ENCODE data around the gene USP25.
"Not testable (repeated sequence)": the region's sequence is repeated elsewhere in the genome, so short reads cannot be mapped to it uniquely, and the experiment has no call there.

USP25 gene

DNA sequence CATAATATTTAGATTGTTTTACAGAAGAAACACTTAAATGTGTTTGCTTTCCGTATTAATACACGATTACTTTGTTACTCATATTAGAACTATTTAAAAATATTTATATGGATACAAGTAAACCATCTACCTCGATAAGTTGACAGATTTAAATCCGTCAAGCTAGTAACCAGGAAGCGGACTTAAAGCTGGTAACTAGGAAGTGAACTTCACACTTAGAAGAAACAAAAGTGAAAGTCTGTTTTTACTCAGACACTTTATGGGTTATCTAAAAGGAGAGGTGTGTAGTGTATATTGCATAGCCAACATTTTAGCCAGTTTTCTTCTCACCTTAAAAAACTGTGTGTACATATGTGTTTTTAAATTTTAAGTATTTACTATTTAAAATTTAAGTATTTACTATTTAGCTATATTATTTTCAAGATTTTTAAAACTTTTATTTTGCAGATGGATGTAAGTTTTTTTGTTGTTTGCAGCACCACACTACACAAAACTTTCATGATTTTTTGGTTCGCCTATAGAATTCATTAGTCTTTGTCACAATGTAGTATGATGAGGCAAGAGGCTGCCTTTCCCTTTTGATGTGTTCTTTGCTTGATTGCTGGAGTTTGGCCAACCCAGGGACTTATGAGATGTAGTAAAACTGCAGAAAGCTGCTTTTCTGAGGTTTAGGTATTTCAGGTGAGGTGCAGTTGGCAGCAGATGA lies 2.7 kb downstream of the USP25 start:
- no peak for DNase-seq

DNA sequence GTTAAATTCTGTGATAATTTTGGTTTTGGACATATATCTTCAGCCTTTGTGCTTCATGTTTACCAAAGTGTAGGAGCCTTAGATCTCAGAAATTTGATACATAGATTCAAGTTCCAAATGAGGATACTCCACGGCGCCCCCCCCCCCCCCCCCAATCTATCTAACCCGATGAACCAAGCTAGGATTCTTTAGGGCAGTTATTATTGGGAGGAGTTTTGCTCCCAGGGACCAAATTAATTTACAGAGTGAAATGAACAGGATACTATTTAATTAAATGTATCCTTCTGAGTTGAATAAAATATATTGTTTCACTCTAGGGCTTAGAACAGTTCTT lies 3.2 kb downstream of the USP25 start:
- no peak for DNase-seq

DNA sequence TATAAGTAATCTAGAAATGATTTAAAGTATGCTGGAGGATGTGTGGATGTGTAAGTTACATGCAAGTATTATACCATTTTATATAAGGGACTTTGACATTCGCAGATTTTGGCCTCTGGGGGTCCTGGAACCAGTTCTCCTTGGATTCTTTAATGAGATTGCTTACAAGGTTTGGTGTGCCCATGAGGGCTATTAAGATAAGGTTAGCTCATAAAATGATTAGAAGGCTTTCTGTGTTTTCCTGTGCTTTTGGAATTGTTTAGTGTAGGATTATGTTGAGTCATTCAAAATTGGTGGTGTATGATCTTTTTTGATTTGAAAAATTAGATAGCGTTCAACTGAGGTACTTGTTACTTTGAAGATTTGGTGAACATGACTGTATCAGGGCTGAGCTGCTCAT lies 5.6 kb downstream of the USP25 start:
- DNase-seq = no peak

DNA sequence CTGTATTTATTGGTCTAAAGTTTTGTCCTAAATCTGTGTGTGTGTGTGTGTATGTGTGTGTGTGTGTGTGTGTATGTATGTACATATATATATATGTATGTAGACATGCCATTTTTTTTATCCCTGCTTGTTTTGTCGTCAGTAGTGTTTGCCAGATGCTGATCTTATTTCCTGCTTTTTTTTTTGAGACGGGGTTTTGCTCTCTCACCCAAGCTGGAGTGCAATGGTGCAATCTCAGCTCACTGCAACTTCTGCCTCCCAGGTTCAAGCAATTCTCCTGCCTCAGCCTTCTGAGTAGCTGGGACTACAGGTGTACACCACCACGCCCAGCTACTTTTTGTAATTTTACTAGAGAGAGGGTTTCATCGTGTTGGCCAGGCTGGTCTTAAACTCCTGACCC lies 6.1 kb downstream of the USP25 start:
- not testable (repeated sequence) for DNase-seq

DNA sequence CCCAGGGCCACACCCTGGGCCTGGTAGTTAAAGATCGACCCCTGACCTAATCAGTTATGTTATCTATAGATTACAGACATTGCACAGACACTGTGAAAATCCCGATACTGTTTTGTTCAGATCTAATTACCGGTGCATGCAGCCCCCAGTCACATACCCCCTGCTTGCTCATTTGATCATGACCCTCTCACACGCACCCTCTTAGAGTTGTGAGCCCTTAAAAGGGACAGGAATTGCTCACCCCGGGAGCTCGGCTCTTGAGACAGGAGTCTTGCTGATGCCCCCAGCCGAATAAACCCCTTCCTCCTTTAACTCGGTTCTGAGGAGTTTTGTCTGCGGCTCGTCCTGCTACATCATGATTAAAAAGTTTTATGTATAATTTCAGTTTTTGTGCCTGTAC lies 9.0 kb downstream of the USP25 start:
- DNase-seq = not testable (repeated sequence)

DNA sequence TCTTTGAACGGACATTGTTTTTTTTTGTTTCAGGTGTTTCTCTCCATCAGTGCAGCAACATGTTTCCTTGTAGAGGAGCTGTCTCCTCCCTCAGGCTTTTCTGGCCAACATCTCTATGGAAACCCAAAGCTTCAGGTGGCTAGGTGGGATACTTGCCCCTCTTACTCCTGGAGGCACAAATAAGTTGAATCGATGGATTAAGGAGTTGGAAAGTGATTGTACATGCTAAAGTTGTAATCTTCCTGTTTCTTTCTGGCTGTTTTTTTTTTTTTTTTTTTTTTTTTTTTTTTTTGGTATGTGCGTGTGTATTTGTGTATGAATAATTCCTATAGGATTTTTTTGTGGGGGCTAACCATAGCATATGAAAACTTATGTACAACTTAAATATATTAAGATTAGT lies 10.6 kb downstream of the USP25 start:
- no peak for DNase-seq

DNA sequence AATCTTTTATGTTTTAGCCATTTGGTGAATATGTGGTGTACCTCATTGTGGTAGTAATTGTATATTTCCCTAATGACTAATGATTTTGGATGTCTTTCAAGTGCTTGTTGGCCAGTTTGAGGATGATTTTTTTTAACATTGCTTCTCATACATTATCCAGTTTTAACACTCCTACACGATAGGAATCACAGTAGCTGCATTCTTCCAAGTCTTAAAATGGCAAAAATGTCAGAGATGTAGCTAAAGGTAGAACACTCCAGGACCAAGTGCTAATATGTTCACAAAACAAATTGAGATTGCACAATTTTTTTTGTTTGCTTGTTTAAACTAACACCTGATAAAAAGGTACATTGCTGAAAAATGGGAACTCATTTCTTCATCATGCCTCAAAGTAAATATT lies 11.7 kb downstream of the USP25 start:
- no peak for DNase-seq

DNA sequence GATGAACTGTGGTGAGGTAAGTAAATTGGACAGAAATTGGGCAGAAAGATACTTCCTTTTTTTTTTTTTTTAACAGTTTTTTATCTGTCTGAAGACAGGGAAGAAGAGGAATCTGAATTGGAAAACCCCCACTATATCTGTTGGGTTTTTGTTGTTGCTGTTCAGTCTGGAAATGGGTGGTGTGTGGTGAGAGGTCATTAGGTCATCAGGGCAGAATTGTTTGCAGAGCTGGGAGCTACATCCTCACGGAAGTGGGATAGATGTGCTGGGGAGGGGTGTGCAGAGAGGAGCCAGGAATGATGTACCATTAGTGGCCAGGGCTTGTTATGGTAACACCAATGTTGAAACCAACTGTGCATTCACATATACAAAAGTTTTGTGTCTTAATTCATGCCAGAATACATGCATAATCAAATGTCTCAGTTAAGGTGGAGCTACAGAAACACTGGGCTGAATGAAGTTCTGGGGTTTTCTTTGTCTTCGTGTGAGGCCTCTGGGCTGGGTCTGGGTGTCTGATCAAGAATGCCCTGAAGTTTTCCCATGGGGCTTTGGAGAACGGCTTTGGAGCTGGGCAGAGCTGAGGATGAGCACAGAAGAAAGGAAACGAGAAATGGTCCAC lies 12.4 kb downstream of the USP25 start:
- no peak for DNase-seq

DNA sequence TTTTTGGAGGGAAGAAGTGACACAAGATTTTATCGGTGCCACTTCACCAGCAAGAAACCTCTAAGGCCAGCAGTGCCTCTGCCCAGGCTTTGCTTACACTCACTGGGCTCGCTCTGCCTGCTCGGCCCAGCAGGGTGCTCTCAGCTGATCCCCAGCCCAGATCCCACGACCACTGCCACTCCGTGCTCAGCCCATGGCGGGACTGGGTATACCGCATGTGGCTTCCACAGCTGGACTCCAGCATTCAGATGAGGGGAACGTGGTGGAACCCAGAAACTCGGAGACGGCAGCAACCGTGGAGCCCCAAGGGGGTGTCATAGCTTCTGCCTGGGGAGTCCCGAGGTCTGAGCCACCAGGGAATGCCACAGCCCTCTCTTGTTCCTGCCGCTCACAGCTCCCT lies 12.9 kb downstream of the USP25 start:
- DNase-seq = no peak

DNA sequence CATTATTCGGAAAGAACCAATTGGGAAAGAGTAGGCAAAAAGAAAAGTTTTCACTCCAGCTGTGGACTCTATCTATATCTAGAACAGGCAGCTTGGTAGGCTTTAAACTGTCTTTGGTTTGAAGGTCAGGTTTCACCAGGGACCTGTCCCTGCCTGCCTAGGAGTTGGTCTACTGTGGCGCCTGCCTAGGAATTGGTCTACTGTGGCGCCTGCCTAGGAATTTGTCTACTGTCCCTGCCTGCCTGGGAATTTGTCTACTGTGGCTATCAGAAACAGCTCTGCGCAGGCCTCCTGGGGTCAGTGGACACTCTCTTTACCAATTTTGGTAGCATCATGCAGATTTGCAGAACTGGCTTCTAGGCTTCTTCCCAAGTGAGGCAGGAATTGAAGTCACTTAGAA lies 13.8 kb downstream of the USP25 start:
- DNase-seq = no peak

DNA sequence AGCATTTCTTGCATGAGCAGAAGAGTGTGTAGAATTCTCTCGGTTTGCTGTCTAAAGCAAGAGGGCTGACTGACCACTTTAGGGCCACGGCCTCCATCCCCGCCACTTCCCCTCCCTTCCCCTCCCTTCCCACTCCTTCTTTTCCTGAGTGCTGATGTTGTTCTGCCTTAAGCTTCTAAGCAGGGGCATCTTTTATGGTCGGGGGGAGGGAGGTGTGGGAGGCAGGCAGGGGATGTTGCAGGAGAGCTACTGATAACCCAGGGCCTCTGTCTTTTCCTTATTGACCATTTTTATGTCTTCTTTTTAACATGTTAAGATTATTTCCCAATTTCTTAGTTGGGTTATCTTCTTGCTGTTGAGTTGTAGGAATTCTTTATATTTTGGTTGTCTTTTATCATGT lies 15.1 kb downstream of the USP25 start:
- DNase-seq = no peak

DNA sequence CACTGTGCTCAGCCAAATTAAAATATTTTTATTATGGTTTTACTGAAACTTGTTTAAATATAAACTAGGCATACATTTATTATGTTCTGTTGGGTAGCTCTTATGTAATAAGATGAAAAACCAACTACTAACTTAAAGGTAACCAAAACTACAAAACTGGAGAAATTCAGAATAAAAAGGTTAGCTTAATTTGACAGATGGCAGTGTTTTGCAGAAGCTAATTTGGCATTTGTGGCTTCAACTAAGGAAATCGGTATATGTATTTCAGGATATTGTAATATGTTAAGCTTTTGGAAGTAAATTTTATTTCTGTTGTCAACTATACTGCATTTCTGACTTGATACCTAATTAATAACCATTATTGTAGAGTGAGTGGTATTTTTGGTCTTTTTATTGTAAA lies 18.8 kb downstream of the USP25 start:
- no peak for DNase-seq

DNA sequence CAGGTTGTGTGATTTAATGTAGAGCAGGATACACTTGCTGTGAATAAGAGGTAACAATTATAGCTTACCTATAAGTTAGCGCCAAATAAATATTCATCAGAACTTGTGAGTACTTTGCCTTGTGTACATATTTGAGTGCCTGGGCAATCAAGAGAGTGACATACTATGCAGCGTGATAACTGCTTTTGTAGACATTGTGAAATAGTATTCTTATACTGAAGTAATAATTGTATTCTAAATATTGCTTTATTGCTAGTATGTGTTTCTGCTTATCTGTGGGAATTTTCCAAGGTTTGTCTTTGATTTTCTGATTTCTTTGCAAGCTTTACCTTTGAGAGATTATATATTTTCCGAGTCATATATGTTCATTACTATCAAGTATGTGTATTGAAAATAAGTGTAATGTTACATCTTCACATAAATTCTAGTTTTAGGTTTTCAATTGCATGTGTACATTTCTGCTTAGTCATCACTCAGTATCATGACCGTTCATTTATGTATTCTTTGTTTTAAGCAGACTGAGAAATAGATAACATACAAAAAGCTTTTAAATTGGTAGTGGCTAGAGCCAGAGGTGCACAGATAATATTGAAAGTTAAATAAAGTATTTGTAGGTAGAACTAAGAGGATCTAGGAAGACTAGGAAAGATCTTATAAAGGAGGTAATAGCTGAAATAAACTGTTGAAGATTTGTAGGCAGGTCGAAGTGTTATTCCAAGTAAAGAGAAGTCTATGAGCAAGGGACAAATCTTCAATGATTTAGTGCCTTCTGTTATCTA lies 19.5 kb downstream of the USP25 start:
- no peak for DNase-seq

DNA sequence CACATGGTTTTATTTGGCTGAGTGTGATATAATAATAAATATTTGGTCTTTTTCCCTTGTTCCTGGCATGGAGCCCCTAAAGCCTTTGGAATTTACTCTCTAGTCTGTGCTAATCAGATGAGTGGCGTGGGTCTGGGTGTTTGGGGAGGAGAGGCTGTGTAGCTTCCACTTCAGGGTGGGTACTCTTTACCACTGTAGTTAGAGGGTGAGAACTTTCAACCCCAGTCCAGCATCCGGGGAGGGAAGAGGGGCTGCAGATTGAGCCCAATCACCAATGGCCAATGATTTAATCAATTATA lies 20.0 kb downstream of the USP25 start:
- no peak for DNase-seq

DNA sequence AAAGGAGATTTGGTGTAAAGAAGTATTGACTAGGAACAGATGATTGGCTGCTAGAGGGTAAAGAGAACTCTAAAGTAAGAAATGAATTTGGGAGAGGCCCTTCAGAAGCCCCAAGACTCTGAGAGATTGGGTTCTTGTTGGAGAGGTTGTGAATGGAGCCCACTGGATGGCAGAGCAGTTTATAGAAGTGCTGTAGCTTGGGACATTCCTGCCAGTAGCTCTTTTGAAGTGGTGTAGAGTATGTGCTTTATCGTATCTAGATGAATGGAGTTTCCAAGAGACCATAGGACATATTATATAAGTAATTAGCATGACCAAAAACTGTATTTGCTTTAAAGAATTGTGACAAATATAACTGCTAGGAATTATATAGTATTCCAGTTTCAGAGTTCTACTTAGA lies 21.3 kb downstream of the USP25 start:
- DNase-seq = no peak

DNA sequence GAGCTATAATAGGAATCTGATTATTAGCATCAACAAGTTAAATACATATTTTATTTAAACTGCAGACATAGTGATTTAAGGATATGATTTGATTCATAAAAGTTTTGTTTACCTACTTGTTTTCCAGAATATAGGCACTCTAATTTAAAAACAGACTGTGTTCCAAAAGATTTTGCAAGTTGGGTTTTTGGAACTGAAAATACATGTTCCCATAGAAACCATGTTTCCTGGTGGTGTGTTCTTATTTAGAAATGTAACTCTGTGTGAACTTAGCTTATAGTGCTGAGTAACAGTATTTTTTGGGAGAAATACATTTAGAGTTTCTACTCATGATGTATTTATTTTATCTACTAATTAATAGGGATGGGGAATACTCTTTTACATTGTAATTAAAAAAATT lies 21.8 kb downstream of the USP25 start:
- no peak for DNase-seq

DNA sequence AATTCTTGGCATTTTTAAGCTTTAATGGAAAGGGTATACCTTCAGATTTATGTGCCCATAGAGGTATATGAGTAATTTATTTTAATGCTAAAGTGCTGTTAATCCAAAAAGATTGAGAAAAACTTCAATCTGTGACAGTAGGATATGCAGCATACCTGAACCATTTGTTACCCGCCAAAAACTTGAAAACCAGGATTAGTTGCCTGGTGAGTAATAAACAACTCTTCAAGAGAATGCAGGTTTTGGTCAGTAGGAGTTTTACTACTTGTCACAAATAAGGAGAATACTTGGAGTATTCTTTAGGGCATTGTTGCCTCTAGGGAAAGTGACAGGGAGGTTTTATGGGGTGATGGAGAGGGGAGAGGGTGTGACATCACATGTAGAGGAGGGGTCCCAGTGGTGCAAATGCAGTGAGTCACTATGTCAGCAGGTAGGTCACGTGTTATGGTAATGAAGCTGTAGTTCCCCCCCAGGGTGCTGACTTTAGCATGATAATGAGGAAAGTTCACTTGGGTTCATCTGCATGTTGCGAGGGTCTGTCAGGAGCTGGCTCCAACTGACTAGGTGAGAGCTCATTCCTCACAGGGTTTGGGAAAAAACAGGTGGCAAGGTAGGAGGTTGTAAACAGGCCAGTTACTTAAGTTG lies 23.1 kb downstream of the USP25 start:
- DNase-seq = no peak

DNA sequence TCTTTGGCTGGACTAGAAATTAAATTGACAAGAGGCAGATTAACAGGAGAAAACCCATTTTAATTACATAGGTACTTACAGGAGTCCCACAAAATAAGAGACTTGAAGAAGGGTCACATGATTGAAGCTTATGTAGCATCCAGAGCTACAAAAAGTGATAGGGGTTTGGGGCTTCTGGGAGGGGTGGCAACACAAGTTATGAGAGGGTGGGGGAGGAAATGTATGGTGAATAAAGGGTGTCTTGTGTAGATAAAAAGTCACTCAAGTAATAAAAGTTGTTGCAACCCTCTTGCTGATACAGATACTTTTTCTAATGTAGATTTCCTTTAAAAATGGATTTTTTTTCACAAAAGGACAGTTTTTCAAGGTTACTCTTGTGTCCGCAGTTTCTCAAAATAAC lies 24.0 kb downstream of the USP25 start:
- DNase-seq = no peak

DNA sequence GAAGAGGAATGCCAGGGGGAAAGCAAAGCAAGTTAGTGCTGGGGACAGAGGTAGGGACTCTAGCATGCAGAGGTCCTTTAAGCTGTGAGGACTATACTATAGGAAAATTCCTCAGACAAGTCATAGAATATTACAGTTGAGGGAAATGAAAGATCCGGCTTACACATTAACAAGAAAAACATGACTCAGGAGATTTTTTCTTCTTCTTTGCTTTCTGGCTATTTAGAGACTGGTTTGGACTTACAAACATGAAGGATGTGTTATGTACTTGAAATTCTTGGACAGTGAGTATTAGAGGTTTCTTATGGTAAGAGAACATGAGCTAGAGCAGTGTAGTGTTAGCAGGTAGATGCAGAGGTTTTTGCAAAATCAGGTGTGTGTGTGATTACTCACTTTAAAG lies 24.9 kb downstream of the USP25 start:
- DNase-seq = no peak

DNA sequence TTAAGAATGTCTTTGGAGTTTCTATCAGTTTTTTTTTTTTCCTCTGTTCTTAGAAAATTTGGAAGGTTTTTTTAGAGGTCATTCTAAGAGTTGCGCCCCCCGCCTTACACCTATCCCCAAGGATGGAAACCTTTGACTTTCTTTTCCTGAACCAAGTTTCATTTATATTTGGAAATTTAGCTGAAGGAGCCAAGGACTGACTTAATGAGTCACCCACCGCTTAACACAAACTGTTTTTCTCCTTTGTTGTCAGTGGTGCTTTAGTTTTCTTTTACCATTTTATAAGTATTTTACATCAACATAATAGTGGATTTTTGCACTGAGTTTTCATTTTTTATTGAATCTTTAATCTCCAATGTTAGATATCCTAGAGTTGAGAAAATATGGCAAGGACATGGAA lies 25.3 kb downstream of the USP25 start:
- DNase-seq = no peak

DNA sequence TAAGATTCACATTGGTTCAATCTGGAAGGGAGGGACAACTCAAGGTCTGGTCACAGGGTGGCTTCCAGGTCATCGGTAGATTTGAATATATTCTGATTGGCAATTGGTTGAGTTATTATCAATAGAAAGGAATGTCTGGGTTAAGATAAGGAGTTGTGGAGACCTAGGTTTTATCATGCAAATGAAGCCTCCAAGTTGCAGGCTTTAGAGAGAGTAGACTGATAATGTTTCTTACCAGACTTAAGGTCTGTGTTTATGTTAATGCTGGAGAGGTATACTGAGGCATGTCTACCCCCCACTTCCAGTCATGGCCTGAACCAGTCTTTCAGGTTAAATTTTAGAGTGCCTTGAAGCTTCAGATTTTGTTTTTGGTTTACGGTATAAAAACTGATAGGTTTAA lies 29.7 kb downstream of the USP25 start:
- no peak for DNase-seq

DNA sequence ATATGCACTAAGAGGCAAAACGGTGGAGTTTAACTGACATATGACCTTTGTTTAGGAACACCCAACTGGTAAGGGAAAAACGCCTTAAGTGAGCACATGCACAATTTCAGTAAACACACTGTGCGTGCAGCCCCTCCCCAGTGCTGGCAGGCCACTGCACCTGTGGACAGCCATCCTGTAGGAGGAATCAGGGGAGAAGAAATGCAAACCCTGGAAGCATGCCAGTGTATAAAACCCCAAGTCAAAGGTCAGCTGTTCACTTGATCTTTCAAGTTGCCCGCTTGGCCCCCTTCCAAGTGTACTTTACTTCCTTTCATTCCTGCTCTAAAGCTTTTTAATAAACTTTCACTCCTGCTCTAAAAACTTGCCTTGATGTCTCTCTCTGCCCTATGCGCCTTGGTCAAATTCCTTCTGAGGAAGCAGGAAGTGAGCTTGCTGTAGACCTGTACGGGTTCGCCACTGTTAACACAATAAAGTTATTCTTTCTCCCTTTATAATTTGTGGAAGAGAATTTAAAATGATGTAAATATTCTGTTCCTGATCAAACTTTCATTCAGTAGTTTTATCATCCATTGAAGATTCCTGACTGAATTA lies 31.8 kb downstream of the USP25 start:
- DNase-seq = no peak

DNA sequence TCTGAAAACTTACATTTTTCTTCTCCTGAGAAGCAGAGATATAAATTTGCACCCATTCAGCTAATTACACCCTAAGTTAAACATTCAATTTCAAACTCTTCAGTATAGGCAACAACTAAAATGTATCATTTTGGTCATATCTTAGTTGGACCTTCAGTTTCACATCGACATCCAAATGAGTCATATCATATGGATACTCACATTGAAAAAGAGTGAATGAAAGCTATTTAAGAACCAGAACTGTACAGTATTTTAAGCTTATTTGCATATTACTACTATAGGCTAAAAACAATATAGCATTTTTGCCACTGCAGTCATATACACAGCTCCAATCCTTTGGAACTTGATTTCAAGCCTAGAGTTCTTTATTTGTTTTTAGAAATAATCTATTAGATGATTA lies 33.6 kb downstream of the USP25 start:
- DNase-seq = no peak

DNA sequence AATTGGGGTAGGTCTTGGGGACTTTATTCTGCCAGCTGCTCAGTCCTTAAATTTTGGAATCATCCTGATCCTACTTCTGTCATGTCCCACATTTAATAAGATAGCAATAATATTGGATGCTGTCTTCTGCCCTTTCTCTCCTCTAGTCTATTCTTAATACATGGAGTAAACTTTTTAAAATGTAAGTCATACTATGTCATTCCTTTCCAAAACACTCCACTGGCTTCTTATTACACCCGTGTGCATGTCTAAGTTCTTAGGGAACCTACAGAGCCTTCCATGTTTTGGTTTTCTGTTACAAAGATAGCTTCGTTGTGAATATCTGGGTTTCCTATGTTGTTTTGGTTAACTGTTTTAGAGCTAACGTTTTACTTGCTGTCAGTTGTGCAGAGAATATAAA lies 35.1 kb downstream of the USP25 start:
- no peak for DNase-seq
